ENCODE data around the gene MIPEP.

DNA sequence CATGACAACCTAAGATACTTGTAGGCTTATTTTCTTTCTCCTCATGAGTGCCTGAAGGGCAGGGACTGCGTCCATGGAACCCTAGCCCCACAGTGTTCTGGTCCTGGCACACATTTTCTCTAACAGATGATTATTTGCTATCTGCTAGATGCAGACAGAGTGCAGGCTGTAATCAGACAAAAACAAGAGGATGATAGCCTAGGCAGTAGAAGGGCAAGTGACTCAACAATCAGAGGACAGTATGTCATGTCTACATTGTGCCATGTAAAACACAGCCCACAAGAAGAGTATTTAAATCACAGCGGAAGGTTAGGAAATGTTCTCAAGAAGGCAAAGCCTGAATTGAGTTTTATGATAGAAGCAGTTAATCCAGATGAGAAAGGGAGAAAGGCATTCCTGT is 29.3 kb downstream of the MIPEP start:
- no peak for TF ChIP-seq CREB1 (IDR thresholded peaks at IDR 0.05; ENCODE audit: low read depth)
- TF ChIP-seq YY1 (IDR thresholded peaks at IDR 0.05; ENCODE audit: low read depth), result no peak
- TF ChIP-seq, protein P1, sequence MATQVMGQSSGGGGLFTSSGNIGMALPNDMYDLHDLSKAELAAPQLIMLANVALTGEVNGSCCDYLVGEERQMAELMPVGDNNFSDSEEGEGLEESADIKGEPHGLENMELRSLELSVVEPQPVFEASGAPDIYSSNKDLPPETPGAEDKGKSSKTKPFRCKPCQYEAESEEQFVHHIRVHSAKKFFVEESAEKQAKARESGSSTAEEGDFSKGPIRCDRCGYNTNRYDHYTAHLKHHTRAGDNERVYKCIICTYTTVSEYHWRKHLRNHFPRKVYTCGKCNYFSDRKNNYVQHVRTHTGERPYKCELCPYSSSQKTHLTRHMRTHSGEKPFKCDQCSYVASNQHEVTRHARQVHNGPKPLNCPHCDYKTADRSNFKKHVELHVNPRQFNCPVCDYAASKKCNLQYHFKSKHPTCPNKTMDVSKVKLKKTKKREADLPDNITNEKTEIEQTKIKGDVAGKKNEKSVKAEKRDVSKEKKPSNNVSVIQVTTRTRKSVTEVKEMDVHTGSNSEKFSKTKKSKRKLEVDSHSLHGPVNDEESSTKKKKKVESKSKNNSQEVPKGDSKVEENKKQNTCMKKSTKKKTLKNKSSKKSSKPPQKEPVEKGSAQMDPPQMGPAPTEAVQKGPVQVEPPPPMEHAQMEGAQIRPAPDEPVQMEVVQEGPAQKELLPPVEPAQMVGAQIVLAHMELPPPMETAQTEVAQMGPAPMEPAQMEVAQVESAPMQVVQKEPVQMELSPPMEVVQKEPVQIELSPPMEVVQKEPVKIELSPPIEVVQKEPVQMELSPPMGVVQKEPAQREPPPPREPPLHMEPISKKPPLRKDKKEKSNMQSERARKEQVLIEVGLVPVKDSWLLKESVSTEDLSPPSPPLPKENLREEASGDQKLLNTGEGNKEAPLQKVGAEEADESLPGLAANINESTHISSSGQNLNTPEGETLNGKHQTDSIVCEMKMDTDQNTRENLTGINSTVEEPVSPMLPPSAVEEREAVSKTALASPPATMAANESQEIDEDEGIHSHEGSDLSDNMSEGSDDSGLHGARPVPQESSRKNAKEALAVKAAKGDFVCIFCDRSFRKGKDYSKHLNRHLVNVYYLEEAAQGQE (IDR thresholded peaks at IDR 0.05; ENCODE audit: low read depth), result no peak
- TF ChIP-seq ZBTB7A (IDR thresholded peaks at IDR 0.05; ENCODE audit: low read depth), result no peak
- no peak for TF ChIP-seq EP300 (IDR thresholded peaks at IDR 0.05; ENCODE audit: borderline replicate concordance)
- TF ChIP-seq CEBPB (IDR thresholded peaks at IDR 0.05), result no peak
